Measurements from ENCODE around the gene PWWP2B.

PWWP2B gene

DNA sequence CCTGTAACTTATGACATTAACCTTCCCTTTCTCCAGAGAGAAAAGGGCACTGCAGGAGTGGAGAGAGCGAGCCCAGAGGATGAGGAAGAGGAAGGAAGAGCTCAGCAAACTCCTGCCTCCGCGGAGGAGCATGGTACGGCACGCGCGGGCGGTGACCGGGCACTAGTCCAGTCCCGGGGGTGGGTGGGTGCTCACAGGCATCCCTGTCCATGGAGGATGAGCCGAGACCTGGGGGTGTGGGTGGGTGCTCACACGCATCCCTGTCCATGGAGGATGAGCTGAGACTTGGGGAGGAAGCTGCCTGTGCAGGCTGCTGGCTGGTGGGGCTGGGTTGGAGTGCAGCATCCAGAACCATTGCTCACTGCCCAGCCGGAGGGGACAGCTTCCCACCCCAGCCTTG is 41.2 kb upstream of the PWWP2B start:
- Mint-ChIP-seq H3K36me3 (ENCODE audit: low read depth) (peaks cover 5% of the 10 kb centered on the region), H3K27me3 (ENCODE audit: low read depth, poor library complexity) (peaks cover 8% of the 10 kb centered on the region), H3K4me1 (no peaks in the 10 kb centered on the region), H3K9me3 (peaks cover 4% of the 10 kb centered on the region), H3K4me3 (no peak overlapping the region), H3K27ac (no peak overlapping the region)
- no peak for DNase-seq
- TF ChIP-seq, protein P1, sequence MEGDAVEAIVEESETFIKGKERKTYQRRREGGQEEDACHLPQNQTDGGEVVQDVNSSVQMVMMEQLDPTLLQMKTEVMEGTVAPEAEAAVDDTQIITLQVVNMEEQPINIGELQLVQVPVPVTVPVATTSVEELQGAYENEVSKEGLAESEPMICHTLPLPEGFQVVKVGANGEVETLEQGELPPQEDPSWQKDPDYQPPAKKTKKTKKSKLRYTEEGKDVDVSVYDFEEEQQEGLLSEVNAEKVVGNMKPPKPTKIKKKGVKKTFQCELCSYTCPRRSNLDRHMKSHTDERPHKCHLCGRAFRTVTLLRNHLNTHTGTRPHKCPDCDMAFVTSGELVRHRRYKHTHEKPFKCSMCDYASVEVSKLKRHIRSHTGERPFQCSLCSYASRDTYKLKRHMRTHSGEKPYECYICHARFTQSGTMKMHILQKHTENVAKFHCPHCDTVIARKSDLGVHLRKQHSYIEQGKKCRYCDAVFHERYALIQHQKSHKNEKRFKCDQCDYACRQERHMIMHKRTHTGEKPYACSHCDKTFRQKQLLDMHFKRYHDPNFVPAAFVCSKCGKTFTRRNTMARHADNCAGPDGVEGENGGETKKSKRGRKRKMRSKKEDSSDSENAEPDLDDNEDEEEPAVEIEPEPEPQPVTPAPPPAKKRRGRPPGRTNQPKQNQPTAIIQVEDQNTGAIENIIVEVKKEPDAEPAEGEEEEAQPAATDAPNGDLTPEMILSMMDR (IDR thresholded peaks at IDR 0.05): no peak

DNA sequence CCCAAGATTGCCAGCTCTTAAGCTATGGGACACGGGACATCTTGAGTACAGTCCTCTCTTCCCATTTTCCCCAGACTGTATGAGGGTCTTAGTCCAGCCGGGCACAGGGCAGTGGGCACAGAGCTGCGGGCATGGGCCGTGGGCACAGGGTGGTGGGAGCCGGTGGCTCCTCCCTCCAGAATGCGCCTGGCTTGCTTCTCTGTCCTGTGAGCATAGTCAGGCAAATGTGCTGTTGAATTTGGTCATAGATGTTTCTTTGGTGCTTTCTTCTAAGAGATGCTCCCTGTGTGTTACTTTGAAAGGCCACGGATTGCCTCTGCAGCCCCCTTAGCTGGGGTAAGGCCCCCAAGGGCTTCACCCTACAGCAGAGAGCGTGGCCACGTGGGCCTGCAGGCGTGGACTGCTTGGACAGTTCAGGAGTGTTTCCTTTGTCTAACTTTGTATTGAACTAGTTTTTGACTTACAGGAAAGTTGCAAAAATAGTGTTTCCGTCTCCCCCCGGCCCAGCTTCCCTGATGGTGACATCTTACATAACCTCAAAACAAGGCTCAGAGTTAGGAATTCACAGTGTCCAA is 40.3 kb upstream of the PWWP2B start:
- H3K4me1 Mint-ChIP-seq: no peaks in the 10 kb centered on the region
- TF ChIP-seq, protein P1 (IDR thresholded peaks at IDR 0.05): no peak
- H3K4me3 Mint-ChIP-seq: no peak overlapping the region
- peaks cover 3% of the 10 kb centered on the region for H3K27me3 Mint-ChIP-seq (ENCODE audit: low read depth, poor library complexity)
- H3K9me3 Mint-ChIP-seq: peaks cover 4% of the 10 kb centered on the region
- no peak overlapping the region for H3K27ac Mint-ChIP-seq
- H3K36me3 Mint-ChIP-seq (ENCODE audit: low read depth): peaks cover 5% of the 10 kb centered on the region
- DNase-seq: no peak

DNA sequence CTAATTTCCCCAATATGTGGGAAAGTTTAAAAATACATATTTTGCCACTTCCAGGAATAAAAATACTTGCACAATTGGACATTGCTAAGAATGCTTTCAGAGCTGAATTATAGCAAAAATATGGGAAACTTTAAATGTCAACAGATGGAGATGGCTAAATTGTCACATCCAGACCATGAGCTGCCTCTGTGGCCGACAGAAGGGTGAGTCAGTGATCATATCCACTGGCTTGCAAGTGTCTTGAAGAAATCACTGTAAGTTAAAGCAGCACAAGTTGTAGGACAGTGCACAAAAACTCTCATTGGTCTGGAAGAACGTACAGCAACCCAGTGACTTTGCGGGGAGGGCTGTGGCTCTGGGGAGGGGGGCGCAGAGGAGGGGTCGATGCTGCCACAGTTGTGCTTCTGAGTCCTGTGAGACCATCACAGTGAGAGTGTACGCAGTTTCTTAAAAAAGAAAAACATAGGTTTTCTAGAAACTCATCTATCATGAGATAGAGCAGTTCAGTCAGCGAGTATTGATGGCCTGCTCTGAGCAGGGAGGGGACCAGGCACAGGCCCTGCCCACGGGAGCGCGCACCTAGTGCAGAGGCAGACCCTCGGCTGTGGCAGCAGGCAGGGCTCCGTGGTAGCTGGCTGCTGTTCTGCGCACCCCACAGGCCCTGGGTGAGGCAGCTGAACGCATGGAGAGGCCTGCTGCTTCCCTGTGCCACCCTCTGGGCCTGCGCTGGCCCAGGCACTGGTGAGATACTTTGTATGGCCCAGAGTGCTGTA is 39.5 kb upstream of the PWWP2B start:
- Mint-ChIP-seq H3K9me3 (peaks cover 4% of the 10 kb centered on the region), H3K27me3 (ENCODE audit: low read depth, poor library complexity) (peaks cover 3% of the 10 kb centered on the region), H3K4me3 (no peak overlapping the region), H3K36me3 (ENCODE audit: low read depth) (peaks cover 5% of the 10 kb centered on the region), H3K4me1 (no peaks in the 10 kb centered on the region), H3K27ac (no peak overlapping the region)
- TF ChIP-seq, protein P1 (IDR thresholded peaks at IDR 0.05): no peak
- DNase-seq: no peak

DNA sequence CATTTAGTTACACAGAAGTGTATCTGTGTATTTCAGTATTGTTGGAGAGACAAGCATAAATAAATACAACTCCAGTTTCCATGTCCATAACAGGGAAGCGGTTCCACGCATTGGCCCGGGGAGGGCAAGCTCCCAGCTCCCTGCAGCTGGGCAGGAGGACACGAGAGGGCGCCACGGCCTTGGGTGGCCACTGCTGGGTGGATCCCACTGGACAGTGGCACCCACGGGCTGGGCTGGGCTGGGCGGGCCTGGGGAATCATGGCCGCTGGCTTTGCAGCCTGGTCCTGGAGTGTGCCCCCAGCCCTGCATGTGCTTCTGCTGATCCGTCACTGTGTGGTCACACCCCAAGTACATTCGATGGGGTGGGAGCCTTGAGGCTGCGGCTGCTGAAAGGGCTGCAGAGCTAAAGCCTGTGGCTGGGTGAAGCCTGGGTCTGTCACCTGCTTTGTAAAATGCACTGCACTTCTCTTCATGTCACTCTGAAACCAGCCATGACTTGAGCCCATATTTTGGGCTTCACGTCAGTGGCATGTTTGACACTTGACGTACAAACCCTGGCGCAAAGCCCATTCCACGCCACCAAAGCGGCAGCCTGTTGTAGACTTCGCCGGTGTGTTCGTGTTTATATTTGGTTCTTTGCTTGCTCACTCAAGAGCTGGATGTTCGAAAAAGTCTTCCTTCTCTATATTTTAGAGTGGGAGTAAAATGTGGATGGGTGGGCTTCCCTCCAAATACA is 37.5 kb upstream of the PWWP2B start:
- no peaks in the 10 kb centered on the region for H3K4me1 Mint-ChIP-seq
- H3K4me3 Mint-ChIP-seq: no peak overlapping the region
- H3K27me3 Mint-ChIP-seq (ENCODE audit: low read depth, poor library complexity): peaks cover 3% of the 10 kb centered on the region
- no peak for DNase-seq
- peaks cover 4% of the 10 kb centered on the region for H3K9me3 Mint-ChIP-seq
- H3K27ac Mint-ChIP-seq: no peak overlapping the region
- peaks cover 11% of the 10 kb centered on the region for H3K36me3 Mint-ChIP-seq (ENCODE audit: low read depth)
- TF ChIP-seq, protein P1 (IDR thresholded peaks at IDR 0.05): no peak

DNA sequence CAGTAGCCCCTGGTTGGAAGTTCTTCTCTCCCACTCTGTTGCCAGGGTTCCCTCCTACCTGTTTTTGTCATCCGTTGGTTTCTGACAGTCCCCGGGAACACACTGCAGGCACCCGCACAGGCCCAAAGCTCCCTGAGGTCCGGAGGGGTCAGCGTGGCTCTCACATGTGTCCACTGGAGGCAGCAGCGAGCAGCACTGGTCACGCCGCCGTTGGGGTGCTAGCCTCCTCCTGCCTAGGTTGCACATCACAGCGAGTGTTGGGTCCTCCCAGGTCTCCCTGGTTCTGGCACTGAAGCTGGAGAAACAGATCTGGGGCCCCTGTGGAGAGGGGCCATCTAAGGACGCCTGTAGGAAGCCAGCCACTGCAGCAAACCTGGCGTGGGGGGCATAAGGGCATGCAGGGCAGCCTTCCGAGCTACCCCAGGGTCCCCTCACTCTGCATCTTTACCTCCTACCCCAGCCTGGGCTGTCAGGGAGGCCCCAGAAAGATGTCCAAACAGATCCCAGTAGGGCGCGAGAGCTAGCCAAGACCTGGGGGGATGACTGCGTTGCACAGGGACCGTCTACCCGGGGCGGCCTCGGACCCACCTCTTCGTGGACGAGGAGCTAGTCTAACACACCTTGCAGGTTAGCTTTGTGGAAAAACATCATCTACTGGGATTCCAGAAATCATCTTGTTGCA is 36.1 kb upstream of the PWWP2B start:
- Mint-ChIP-seq H3K4me3 (no peak overlapping the region), H3K9me3 (peaks cover 4% of the 10 kb centered on the region), H3K36me3 (ENCODE audit: low read depth) (peaks cover 25% of the 10 kb centered on the region), H3K4me1 (no peaks in the 10 kb centered on the region), H3K27me3 (ENCODE audit: low read depth, poor library complexity) (no peaks in the 10 kb centered on the region), H3K27ac (peak overlapping the region; percentile 32)
- peak; percentile 47 for DNase-seq
- TF ChIP-seq, protein P1 (IDR thresholded peaks at IDR 0.05): peak; percentile 57

Data from nephron progenitor cell (in vitro differentiated cells).